Esophagus muscularis mucosa (tissue), 3 donors: Measurements from ENCODE around the gene PATL2.

Experiments
- POLR2A ChIP-seq: fragments of 450-650 bp; IDR thresholded peaks from one replicate; pipeline ENCODE4 v1.6.1; 2017; ENCODE audit warnings: antibody characterized with exemption, moderate library complexity, mild to moderate bottlenecking, low read depth
- TF ChIP-seq, protein P1 (sequence below), 3 experiments: fragments of 200-600 bp in 2 of 3; fragments of 450-650 bp in 1 of 3; sonication (generic) in 2 of 3; IDR thresholded peaks; one replicate each; pipeline ENCODE4 v1.5.1; 2017 to 2019; ENCODE audit warnings: antibody characterized with exemption in 3 of 3, mild to moderate bottlenecking in 2 of 3, moderate library complexity in 1 of 3

GRCh38 chr15:44715797-44716334 lies 4.7 kb upstream of the PATL2 start:
- TF ChIP-seq, protein P1, sequence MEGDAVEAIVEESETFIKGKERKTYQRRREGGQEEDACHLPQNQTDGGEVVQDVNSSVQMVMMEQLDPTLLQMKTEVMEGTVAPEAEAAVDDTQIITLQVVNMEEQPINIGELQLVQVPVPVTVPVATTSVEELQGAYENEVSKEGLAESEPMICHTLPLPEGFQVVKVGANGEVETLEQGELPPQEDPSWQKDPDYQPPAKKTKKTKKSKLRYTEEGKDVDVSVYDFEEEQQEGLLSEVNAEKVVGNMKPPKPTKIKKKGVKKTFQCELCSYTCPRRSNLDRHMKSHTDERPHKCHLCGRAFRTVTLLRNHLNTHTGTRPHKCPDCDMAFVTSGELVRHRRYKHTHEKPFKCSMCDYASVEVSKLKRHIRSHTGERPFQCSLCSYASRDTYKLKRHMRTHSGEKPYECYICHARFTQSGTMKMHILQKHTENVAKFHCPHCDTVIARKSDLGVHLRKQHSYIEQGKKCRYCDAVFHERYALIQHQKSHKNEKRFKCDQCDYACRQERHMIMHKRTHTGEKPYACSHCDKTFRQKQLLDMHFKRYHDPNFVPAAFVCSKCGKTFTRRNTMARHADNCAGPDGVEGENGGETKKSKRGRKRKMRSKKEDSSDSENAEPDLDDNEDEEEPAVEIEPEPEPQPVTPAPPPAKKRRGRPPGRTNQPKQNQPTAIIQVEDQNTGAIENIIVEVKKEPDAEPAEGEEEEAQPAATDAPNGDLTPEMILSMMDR (IDR thresholded peaks at IDR 0.05) = no peak
- no peak for TF ChIP-seq POLR2A
